Stimulated activated naive CD8-positive, alpha-beta T cell treated with anti-CD3 and anti-CD28 coated beads, Interleukin-15, amount 100 ng/mL, for 72 hours (primary cell): ENCODE results near the gene GLI2.

Experiments used
- ATAC-seq: fragments of 150-1000 bp; cut with Tn5 transposase; 2 replicates; pipeline ENCODE4 v1.10.0; 2021; ENCODE audit warnings: mild to moderate bottlenecking, moderate library complexity
- DNase-seq, 2 donors: peaks; one replicate each; pipeline ENCODE4 v3.0.0; 2021 to 2022
- H3K27ac Mint-ChIP-seq, 2 donors: one replicate each; pipeline ENCODE4 v1.8.0; 2022; ENCODE audit warnings: mild to moderate bottlenecking in 2 of 2, mixed read lengths in 2 of 2, moderate library complexity in 2 of 2
- H3K27me3 Mint-ChIP-seq: one replicate; pipeline ENCODE4 v1.8.0; 2022; ENCODE audit warnings: mixed read lengths
- H3K4me1 Mint-ChIP-seq: one replicate; pipeline ENCODE4 v1.8.0; 2022; ENCODE audit warnings: mild to moderate bottlenecking, mixed read lengths
- H3K4me3 Mint-ChIP-seq, 2 donors: one replicate each; pipeline ENCODE4 v1.8.0; 2022; ENCODE audit warnings: mild to moderate bottlenecking in 2 of 2, mixed read lengths in 2 of 2, moderate library complexity in 1 of 2
- H3K9me3 Mint-ChIP-seq, 2 donors: one replicate each; pipeline ENCODE4 v1.8.0; 2022; ENCODE audit warnings: mixed read lengths in 2 of 2

The GLI2 gene

GRCh38 chr2:120704696-120705095 lies 31.0 kb upstream of the GLI2 start:
- no peak for ATAC-seq
- peaks cover 21% of the 10 kb centered on the region for H3K27me3 Mint-ChIP-seq

GRCh38 chr2:120707816-120708215 lies 27.9 kb upstream of the GLI2 start:
- no peak overlapping the region for H3K4me3 Mint-ChIP-seq
- H3K27ac Mint-ChIP-seq = no peak overlapping the region
- ATAC-seq = no peak
- DNase-seq = no peak
- H3K4me1 Mint-ChIP-seq = no peaks in the 10 kb centered on the region
- H3K9me3 Mint-ChIP-seq = no peaks in the 10 kb centered on the region
- peaks cover 33% of the 10 kb centered on the region for H3K27me3 Mint-ChIP-seq

More at GRCh38 chr2:120704696-120705095, 31.0 kb upstream of the GLI2 start:
- Mint-ChIP-seq H3K9me3 (no peaks in the 10 kb centered on the region), H3K27ac (no peak overlapping the region), H3K4me1 (no peaks in the 10 kb centered on the region), H3K4me3 (no peak overlapping the region)
- no peak for DNase-seq

GRCh38 chr2:120708944-120709607 lies 26.6 kb upstream of the GLI2 start:
- Mint-ChIP-seq H3K4me1 (no peaks in the 10 kb centered on the region), H3K27ac (no peak overlapping the region), H3K9me3 (no peaks in the 10 kb centered on the region), H3K27me3 (peaks cover 41% of the 10 kb centered on the region), H3K4me3 (no peak overlapping the region)
- no peak for DNase-seq
- no peak for ATAC-seq

DNA sequence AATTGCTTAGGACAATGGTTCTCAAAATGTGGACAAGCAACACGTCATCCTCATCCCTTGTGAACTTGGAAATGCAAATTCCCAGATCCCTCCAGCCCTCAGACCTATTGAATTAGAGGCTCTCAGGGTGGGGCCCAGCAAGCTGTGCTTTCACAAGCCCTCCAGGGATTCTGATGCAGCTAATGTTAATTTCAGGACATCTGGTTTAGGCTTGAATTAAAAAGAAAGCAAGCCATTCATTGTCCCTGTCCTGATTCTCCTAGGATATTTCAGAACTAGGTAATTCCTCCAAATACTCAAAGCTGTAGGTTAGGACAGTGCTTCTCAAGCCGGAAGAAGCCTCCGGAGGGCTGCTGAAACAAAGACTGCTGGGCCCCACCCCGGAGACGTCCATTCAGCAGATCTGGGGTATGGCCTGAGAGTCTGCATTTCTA lies 26.0 kb upstream of the GLI2 start:
- Mint-ChIP-seq H3K4me1 (no peaks in the 10 kb centered on the region), H3K9me3 (no peaks in the 10 kb centered on the region), H3K4me3 (no peak overlapping the region), H3K27me3 (peaks cover 41% of the 10 kb centered on the region), H3K27ac (no peak overlapping the region)
- ATAC-seq = no peak
- DNase-seq = no peak

GRCh38 chr2:120710256-120710655 lies 25.4 kb upstream of the GLI2 start:
- DNase-seq (no peak), ATAC-seq (no peak)
- Mint-ChIP-seq H3K9me3 (no peaks in the 10 kb centered on the region), H3K27ac (no peak overlapping the region), H3K4me1 (no peaks in the 10 kb centered on the region), H3K27me3 (peaks cover 42% of the 10 kb centered on the region), H3K4me3 (no peak overlapping the region)

- no peak for DNase-seq
- Mint-ChIP-seq H3K4me3 (no peak overlapping the region), H3K27ac (no peak overlapping the region)
Measured at GRCh38 chr2:120711694-120712093, 24.0 kb upstream of the GLI2 start.

GRCh38 chr2:120712180-120712681 lies 23.4 kb upstream of the GLI2 start:
- peaks cover 48% of the 10 kb centered on the region for H3K27me3 Mint-ChIP-seq
- ATAC-seq = no peak
- DNase-seq = no peak
- no peaks in the 10 kb centered on the region for H3K9me3 Mint-ChIP-seq
- H3K4me3 Mint-ChIP-seq = no peak overlapping the region
- H3K27ac Mint-ChIP-seq = no peak overlapping the region
- no peaks in the 10 kb centered on the region for H3K4me1 Mint-ChIP-seq

More at GRCh38 chr2:120711694-120712093, 24.0 kb upstream of the GLI2 start:
- no peak for ATAC-seq
- peaks cover 48% of the 10 kb centered on the region for H3K27me3 Mint-ChIP-seq
- no peaks in the 10 kb centered on the region for H3K9me3 Mint-ChIP-seq
- H3K4me1 Mint-ChIP-seq = no peaks in the 10 kb centered on the region

DNA sequence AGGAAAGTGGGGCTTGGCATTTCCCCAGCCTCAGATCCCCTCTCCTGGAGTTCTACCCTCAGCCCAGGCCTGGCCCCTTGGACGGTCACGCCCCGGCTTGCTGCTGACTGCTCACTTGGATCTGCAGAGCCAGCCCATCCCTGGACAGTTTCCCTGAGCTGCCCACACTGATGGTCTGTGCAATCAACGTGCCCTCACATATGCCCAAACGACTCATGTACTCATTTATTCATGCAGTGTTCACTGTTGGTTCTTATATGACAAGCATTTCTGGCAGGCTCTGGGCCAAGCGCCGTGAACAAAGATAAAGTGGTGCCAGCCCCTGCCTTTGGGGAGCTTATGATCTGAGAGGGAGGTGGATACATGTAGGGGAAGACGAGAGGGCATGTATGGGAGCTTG lies 20.3 kb upstream of the GLI2 start:
- H3K4me1 Mint-ChIP-seq = no peaks in the 10 kb centered on the region
- ATAC-seq (no peak), DNase-seq (no peak)
- no peaks in the 10 kb centered on the region for H3K9me3 Mint-ChIP-seq
- no peak overlapping the region for H3K27ac Mint-ChIP-seq
- peaks cover 41% of the 10 kb centered on the region for H3K27me3 Mint-ChIP-seq
- H3K4me3 Mint-ChIP-seq = no peak overlapping the region

DNA sequence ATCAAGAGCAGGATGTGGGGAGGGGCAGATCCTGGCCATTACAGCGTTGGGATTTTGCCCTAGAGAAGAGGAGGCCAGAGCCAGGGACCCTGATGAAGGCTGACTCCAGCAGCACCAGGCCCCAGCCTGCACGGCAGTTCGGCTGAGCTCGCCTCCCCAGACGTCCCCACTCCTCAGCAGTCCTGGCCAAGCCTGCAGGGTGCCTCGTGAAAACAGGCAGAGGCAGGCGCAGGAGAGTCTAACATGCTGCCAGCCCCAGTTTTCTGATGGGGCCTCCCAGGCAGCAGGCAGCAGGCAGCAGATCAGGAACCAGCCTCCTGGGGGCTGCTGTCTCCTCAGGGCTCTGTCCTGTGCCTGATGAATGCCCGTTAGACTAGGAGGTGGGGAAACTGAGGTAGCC lies 19.7 kb upstream of the GLI2 start:
- no peak for DNase-seq
- Mint-ChIP-seq H3K4me3 (no peak overlapping the region), H3K4me1 (no peaks in the 10 kb centered on the region), H3K27ac (no peak overlapping the region), H3K9me3 (no peaks in the 10 kb centered on the region), H3K27me3 (peaks cover 35% of the 10 kb centered on the region)
- no peak for ATAC-seq

DNA sequence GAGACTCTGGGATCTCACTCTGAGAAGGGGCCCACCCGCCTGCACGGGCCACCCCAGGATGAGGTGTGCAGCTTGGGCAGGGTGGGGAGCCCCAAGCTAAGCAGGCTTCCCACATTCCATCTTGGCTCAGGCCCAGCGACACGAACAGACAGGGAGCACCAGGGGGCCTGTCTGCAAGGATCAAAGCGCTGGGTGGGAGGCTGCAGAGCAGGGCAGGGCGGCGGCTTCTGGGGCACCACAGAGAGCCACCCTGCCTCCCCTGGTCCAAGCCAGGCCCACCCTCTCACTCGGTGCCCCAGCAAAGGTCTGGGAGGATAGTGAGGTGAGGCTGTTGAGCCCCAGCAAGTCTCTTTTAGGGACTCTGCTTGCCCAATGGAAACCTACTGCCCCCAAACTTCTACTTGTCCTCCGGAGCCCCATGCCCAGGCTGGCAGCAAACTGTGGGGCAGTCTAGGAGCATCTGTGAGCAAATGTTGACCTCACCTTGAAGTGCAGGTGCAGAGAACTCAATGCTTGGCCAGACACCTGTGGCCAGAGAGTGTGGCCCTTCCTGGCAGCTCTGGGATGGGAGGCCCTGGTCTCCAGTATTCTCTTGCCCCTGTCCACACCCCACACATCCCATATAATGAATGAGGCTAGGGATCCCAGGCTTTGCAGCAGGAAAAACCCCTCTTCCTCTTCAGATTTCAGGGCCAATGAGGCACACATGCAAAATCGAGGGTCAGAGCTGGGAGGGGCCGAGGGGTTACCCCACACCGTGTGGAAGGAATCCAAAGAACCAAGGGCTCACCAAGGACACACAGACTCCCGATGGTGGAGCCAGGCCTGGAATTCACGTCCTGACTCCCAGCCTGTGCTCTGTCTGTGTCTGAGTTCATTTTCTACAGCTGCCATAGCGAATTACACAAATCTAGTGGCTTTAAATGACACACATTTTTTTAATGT lies 18.8 kb upstream of the GLI2 start:
- H3K27me3 Mint-ChIP-seq = peaks cover 25% of the 10 kb centered on the region
- H3K4me3 Mint-ChIP-seq = no peak overlapping the region
- DNase-seq = no peak
- peak; percentile 22 for ATAC-seq
- H3K27ac Mint-ChIP-seq = no peak overlapping the region
- H3K4me1 Mint-ChIP-seq = no peaks in the 10 kb centered on the region
- no peaks in the 10 kb centered on the region for H3K9me3 Mint-ChIP-seq

GRCh38 chr2:120719491-120719890 lies 16.2 kb upstream of the GLI2 start:
- Mint-ChIP-seq H3K27me3 (peaks cover 18% of the 10 kb centered on the region), H3K9me3 (no peaks in the 10 kb centered on the region), H3K4me1 (no peaks in the 10 kb centered on the region), H3K27ac (no peak overlapping the region), H3K4me3 (no peak overlapping the region)
- ATAC-seq (no peak), DNase-seq (no peak)

- Mint-ChIP-seq H3K27ac (no peak overlapping the region), H3K27me3 (peaks cover 17% of the 10 kb centered on the region), H3K9me3 (no peaks in the 10 kb centered on the region), H3K4me3 (no peak overlapping the region), H3K4me1 (no peaks in the 10 kb centered on the region)
- ATAC-seq = no peak
- no peak for DNase-seq
Measured at GRCh38 chr2:120720231-120720630, 15.4 kb upstream of the GLI2 start.

DNA sequence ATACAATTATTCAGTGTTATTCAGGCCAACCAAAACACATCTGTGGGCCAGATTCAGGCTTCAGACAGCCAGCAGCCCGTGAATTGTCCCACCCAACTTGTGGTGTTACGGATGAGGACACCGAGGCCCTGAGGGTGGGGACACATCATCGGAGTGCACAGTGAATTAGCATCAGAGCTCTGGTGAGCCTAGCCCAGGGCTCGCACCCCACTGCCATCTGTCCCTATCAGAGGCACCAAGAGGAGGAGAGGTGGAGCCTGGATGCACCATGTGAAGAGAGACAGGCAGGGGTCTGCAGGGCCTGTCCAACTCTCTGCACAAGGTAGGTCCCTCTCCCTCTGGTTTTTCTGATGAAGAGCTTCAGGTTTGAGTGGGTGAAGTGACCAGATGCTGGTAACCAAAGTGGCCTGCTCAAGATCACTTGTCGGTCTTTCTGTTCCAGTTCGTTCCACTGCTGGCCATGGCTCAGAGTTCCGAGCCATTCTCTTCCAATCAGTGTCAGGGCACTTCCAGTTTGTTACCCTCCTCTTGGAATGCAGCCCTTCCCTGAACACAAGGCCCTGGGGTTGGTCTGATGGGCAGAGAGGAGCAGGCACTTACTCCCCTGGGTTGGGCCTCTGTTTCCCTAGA lies 14.8 kb upstream of the GLI2 start:
- no peak overlapping the region for H3K4me3 Mint-ChIP-seq
- H3K27ac Mint-ChIP-seq = peak overlapping the region in 1 of 2 donors; percentile 76
- H3K4me1 Mint-ChIP-seq = no peaks in the 10 kb centered on the region
- no peaks in the 10 kb centered on the region for H3K9me3 Mint-ChIP-seq
- ATAC-seq = no peak
- no peak for DNase-seq
- peaks cover 11% of the 10 kb centered on the region for H3K27me3 Mint-ChIP-seq

DNA sequence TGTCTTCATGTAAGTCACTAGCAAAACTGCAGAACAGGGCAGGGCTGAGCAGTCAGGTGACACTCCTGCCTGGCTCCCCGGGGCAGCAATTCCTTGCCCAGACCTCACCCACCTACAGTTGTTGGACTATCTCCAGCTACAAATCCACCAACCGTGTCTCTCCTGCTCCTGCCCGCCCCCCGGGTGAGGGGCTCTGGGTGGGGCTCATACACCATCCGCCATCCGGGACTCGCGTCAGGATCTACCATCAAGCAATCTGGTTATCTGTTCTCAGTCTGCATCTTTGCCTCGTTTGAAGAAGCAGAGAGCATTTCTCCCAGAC lies 13.5 kb upstream of the GLI2 start:
- H3K9me3 Mint-ChIP-seq = no peaks in the 10 kb centered on the region
- peaks cover 11% of the 10 kb centered on the region for H3K27me3 Mint-ChIP-seq

GRCh38 chr2:120722568-120723421 lies 12.9 kb upstream of the GLI2 start:
- Mint-ChIP-seq H3K27ac (no peak overlapping the region), H3K9me3 (no peaks in the 10 kb centered on the region), H3K27me3 (peaks cover 11% of the 10 kb centered on the region), H3K4me1 (no peaks in the 10 kb centered on the region), H3K4me3 (no peak overlapping the region)
- DNase-seq = no peak
- ATAC-seq = no peak

More for the DNA sequence above, 13.5 kb upstream of the GLI2 start:
- no peak for DNase-seq
- Mint-ChIP-seq H3K4me3 (no peak overlapping the region), H3K27ac (peak overlapping the region in 1 of 2 donors; percentile 9), H3K4me1 (no peaks in the 10 kb centered on the region)
- no peak for ATAC-seq
